Gastroesophageal sphincter (tissue), 2 donors: ENCODE results near the gene MST1R.

Experiments used
- POLR2A ChIP-seq, 2 donors: fragments of 450-650 bp; IDR thresholded peaks; one replicate each; pipeline ENCODE4 v1.6.1; 2017; ENCODE audit warnings: antibody characterized with exemption in 2 of 2, mild to moderate bottlenecking in 2 of 2, moderate library complexity in 1 of 2
- POLR2AphosphoS5 ChIP-seq: sonication (generic); formaldehyde crosslinking; IDR thresholded peaks from one replicate; pipeline ENCODE4 v1.6.1; 2017; ENCODE audit warnings: antibody characterized with exemption

GRCh38 chr3:49940667-49941249 is 37.1 kb upstream of the MST1R start:
- TF ChIP-seq POLR2A (IDR thresholded peaks at IDR 0.05) (no peak), POLR2AphosphoS5 (no peak)
